Calu3 (cell line): Measurements from ENCODE around the gene CDKN1C. TPM values are rescaled to one million over a fixed set of nuclear protein-coding genes. Genes with fewer than 3 reads are reported as not detected.

Experiments
- BruUV-seq: library from RNA; stranded (reverse); fragments of 400-500 nt; replicated peaks from 2 replicates; lab custom pipeline; 2021; lab: Mats Ljungman, UMichigan
- CTCF ChIA-PET: fragments of 300-600 bp; sonication (Branson Sonifier 250); formaldehyde crosslinking; loops from one replicate; lab custom pipeline; 2022; ENCODE audit warnings: antibody characterized with exemption; lab: Charles Lee
- DNase-seq: peaks from one replicate; pipeline ENCODE4 v3.0.0; 2022
- H3K27ac Mint-ChIP-seq: one replicate; pipeline ENCODE4 v1.8.0; 2022; ENCODE audit warnings: mixed read lengths; ENCODE audit not compliant: unreplicated experiment
- H3K27me3 Mint-ChIP-seq: one replicate; pipeline ENCODE4 v1.8.0; 2022; ENCODE audit warnings: mixed read lengths; ENCODE audit not compliant: unreplicated experiment
- H3K36me3 Mint-ChIP-seq: one replicate; pipeline ENCODE4 v1.8.0; 2022; ENCODE audit warnings: mild to moderate bottlenecking, moderate library complexity, mixed read lengths; ENCODE audit not compliant: insufficient read depth, unreplicated experiment
- H3K4me1 Mint-ChIP-seq: one replicate; pipeline ENCODE4 v1.8.0; 2022; ENCODE audit warnings: mild to moderate bottlenecking, low read depth, mixed read lengths; ENCODE audit not compliant: unreplicated experiment
- H3K4me3 Mint-ChIP-seq: one replicate; pipeline ENCODE4 v1.8.0; 2022; ENCODE audit warnings: mild to moderate bottlenecking, low read depth, moderate library complexity, mixed read lengths; ENCODE audit not compliant: unreplicated experiment
- H3K9me3 Mint-ChIP-seq: one replicate; pipeline ENCODE4 v1.8.0; 2022; ENCODE audit warnings: low read depth, mixed read lengths; ENCODE audit not compliant: unreplicated experiment
- CTCF ChIP-seq: fragments of 200-600 bp; IDR thresholded peaks from one replicate; pipeline ENCODE4 v1.8.0; 2022; ENCODE audit warnings: antibody characterized with exemption; ENCODE audit not compliant: unreplicated experiment
- intact Hi-C: fragments of 100-400 bp; cut with micrococcal nuclease; formaldehyde crosslinking; loops from one replicate; pipeline ENCODE4 v1.10.0; 2022; ENCODE audit not compliant: unreplicated experiment
- total RNA-seq: library from RNA; stranded (reverse); gene quantifications from 2 replicates; pipeline ENCODE4 v1.2.3, GENCODE V29; 2022

CDKN1C gene
- total RNA-seq, 1 experiment from 2014 or later = 2.4 TPM

DNA sequence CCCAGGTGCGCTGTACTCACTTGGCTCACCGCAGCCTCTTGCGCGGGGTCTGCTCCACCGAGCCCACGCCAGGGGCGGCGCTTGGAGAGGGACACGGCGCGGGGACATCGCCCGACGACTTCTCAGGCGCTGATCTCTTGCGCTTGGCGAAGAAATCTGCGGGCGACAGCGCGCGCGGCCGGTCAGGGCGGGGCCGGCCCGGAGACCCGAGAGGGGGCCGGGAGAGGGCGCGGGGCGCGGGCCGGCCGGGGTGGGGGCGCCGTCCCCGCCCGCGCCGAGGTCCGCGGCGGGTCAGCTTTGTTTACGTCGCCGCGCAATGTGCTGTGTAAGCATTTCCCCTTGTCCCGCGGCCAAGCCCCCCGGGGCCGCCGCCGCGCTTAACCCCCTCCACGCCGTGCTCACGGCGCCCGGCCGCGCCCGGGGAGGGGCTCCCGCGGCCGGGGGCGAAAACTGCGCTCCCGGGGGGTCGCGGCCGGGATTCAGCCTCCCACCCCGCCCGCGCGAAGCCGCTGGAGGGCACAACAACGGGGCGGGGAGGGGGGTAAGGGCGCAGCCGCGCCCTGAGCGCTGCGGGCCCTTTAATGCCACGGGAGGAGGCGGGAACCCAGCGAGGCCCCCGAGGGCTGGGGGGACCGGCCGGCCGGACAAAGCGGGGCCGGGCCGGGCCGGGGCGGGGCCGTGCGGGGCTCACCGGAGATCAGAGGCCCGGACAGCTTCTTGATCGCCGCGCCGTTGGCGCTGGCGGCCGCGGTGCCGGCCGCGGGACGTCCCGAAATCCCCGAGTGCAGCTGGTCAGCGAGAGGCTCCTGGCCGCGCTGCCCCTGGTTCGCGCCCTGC lies 1.4 kb downstream of the CDKN1C start:
- H3K27me3 Mint-ChIP-seq = peaks cover 37% of the 10 kb centered on the region
- H3K9me3 Mint-ChIP-seq = no peaks in the 10 kb centered on the region
- H3K36me3 Mint-ChIP-seq = peaks cover 16% of the 10 kb centered on the region
- H3K27ac Mint-ChIP-seq = no peak overlapping the region
- no TSS peak for BruUV-seq
- intact Hi-C loops = loop anchor here (10.0 kb wide), 1 partner anchor 449 kb away; no protein-coding TSS in a partner anchor
- CTCF ChIA-PET = interaction anchor here (0.5 to 2.6 kb wide), 3 partner anchors 147 to 484 kb away, joined by 3 to 7 read pairs (median 5); partner anchors contain the start of gene TSSC4
- no peak for TF ChIP-seq CTCF
- peak overlapping the region; percentile 72 for H3K4me3 Mint-ChIP-seq
- peak; percentile 38 for DNase-seq
- H3K4me1 Mint-ChIP-seq = no peaks in the 10 kb centered on the region

DNA sequence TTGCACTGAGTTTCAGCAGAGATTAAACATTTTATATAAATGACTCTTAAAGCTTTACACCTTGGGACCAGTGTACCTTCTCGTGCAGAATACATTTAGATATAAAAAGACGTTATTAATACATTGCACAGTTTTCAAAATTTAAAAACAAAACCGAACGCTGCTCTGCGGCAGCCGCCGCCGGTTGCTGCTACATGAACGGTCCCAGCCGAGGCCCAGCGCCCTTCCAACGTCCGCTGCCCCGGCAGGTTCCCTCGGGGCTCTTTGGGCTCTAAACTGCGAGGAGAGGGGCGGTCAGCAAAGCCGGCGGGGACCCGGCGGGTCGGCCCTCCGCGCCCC lies 2.0 kb downstream of the CDKN1C start:
- CTCF ChIA-PET = interaction anchor here (0.5 to 2.6 kb wide), 2 partner anchors 350 to 483 kb away, joined by 5 to 7 read pairs; partner anchors contain the start of gene TSSC4
- no peak for DNase-seq
- peaks cover 16% of the 10 kb centered on the region for H3K36me3 Mint-ChIP-seq
- H3K4me3 Mint-ChIP-seq = peak overlapping the region; percentile 50
- H3K27ac Mint-ChIP-seq = no peak overlapping the region
- TF ChIP-seq CTCF = no peak
- no TSS peak for BruUV-seq
- H3K9me3 Mint-ChIP-seq = no peaks in the 10 kb centered on the region
- intact Hi-C loops = loop anchor here (10.0 kb wide), 1 partner anchor 449 kb away; no protein-coding TSS in a partner anchor
- peaks cover 40% of the 10 kb centered on the region for H3K27me3 Mint-ChIP-seq
- H3K4me1 Mint-ChIP-seq = no peaks in the 10 kb centered on the region

DNA sequence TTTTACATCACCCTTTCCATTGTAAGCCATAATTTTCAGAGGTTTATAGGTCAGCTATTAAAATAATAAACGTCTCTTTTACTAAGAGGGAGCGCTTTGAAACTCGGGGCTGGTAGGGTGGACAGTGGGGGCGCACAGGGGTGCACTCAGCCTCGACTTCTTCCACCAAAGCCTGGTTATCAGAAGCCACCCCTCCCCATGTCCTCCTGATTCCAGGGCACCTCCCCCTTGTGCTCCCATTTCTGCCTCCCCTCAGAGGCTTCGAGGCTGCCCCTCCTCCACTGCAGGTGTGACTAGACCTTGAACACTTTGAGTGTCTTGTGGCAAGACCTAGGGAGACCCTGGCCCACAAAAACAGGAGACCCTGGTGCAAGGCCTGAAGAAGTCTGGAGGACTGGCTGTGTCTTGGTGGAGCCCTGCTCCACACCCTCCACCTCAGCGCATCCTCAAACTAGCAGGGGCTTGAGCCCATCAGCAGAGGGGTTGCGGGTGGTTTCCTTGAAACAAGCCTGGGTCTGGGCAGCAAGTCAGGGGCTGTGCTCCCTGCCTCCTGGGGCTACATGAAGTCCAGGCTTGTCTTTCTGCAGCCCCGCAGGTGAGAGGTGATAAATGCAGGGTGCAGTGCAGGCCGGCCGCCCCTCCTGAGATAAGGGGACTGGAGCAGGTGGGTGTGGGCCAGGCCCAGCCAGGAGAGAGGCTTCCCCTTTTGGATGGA lies 3.0 kb downstream of the CDKN1C start:
- Mint-ChIP-seq H3K9me3 (no peaks in the 10 kb centered on the region), H3K27me3 (peaks cover 40% of the 10 kb centered on the region), H3K36me3 (peaks cover 16% of the 10 kb centered on the region), H3K4me3 (peak overlapping the region; percentile 50), H3K27ac (peak overlapping the region; percentile 70), H3K4me1 (no peaks in the 10 kb centered on the region)
- intact Hi-C loops = loop anchor here (10.0 kb wide), 1 partner anchor 448 kb away; no protein-coding TSS in a partner anchor
- no peak for TF ChIP-seq CTCF
- DNase-seq = no peak
- CTCF ChIA-PET = no interaction called here
- BruUV-seq = no TSS peak

DNA sequence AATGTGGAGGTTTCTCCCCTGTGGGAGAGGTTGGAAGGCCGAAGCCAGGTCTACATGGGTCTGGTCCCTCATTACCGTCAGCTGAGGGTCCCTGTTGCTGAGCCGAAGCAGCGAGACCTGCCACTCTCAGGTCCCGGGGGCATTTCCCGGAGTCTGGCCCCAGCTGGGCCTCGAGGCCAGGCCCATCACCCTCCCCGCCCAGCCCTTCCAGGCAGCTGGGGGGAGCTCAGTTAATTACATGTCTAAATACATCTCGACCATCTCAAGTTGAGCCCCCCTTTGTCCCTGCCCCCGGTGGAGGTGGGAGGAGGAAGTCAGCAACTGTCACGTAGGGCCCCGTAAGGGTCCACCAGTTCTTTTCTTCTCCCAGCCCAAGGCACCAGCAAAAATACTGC lies 3.6 kb downstream of the CDKN1C start:
- CTCF ChIA-PET = no interaction called here
- H3K9me3 Mint-ChIP-seq = no peaks in the 10 kb centered on the region
- peaks cover 40% of the 10 kb centered on the region for H3K27me3 Mint-ChIP-seq
- no peak for TF ChIP-seq CTCF
- BruUV-seq = no TSS peak
- H3K36me3 Mint-ChIP-seq = peaks cover 13% of the 10 kb centered on the region
- DNase-seq = no peak
- intact Hi-C loops = loop anchor here (10.0 kb wide), 1 partner anchor 447 kb away; no protein-coding TSS in a partner anchor
- H3K4me1 Mint-ChIP-seq = no peaks in the 10 kb centered on the region
- H3K27ac Mint-ChIP-seq = no peak overlapping the region
- no peak overlapping the region for H3K4me3 Mint-ChIP-seq
